Fibroblast of lung (primary cell): ENCODE data around the gene EPHB1.

Source experiments
- EZH2 ChIP-seq: IDR thresholded peaks from 2 replicates; pipeline ENCODE4 v1.5.1; 2012; ENCODE audit warnings: low read length, control low read depth, mild to moderate bottlenecking; ENCODE audit errors: missing control alignments
- TF ChIP-seq, protein P1 (sequence below), 2 donors: IDR thresholded peaks in 1 of 2; conservative IDR thresholded peaks in 1 of 2; 1 replicate in 1 of 2; 2 replicates in 1 of 2; pipeline ENCODE4 v1.5.1; 2011 to 2012; ENCODE audit warnings: low read length in 2 of 2, control low read depth in 1 of 2, inconsistent platforms in 1 of 2, low read depth in 1 of 2, mild to moderate bottlenecking in 1 of 2

DNA sequence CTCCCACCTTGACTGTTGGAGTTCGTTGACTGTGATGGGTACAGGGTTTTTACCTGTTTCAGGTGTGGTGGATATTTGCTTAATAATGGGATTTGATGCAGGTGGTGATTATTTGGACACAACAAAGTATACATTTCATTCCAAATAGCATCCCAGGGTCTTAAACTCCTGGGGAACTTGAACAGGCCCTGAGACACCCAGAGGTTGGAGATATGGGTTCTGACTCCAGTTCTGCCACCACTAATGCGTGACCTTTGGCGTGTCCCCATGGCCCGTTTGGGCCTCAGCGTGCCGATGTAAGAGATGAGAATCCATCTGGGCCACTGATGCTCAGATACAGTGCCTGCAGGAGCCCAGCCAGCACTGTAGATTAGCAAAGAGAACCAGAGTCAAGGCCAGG, 264.5 kb downstream of the EPHB1 start:
- TF ChIP-seq, protein P1, sequence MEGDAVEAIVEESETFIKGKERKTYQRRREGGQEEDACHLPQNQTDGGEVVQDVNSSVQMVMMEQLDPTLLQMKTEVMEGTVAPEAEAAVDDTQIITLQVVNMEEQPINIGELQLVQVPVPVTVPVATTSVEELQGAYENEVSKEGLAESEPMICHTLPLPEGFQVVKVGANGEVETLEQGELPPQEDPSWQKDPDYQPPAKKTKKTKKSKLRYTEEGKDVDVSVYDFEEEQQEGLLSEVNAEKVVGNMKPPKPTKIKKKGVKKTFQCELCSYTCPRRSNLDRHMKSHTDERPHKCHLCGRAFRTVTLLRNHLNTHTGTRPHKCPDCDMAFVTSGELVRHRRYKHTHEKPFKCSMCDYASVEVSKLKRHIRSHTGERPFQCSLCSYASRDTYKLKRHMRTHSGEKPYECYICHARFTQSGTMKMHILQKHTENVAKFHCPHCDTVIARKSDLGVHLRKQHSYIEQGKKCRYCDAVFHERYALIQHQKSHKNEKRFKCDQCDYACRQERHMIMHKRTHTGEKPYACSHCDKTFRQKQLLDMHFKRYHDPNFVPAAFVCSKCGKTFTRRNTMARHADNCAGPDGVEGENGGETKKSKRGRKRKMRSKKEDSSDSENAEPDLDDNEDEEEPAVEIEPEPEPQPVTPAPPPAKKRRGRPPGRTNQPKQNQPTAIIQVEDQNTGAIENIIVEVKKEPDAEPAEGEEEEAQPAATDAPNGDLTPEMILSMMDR (conservative IDR thresholded peaks at IDR 0.05 in 1 of 2, IDR thresholded peaks at IDR 0.05 in 1 of 2; ENCODE audit: low read depth in 1 of 2, low read length in 2 of 2) = no peak
- no peak for TF ChIP-seq EZH2
